ENCODE data around the gene FAM222B.

GRCh38 chr17:28738680-28739384, 103.8 kb downstream of the FAM222B start:
- TF ChIP-seq, protein P1, sequence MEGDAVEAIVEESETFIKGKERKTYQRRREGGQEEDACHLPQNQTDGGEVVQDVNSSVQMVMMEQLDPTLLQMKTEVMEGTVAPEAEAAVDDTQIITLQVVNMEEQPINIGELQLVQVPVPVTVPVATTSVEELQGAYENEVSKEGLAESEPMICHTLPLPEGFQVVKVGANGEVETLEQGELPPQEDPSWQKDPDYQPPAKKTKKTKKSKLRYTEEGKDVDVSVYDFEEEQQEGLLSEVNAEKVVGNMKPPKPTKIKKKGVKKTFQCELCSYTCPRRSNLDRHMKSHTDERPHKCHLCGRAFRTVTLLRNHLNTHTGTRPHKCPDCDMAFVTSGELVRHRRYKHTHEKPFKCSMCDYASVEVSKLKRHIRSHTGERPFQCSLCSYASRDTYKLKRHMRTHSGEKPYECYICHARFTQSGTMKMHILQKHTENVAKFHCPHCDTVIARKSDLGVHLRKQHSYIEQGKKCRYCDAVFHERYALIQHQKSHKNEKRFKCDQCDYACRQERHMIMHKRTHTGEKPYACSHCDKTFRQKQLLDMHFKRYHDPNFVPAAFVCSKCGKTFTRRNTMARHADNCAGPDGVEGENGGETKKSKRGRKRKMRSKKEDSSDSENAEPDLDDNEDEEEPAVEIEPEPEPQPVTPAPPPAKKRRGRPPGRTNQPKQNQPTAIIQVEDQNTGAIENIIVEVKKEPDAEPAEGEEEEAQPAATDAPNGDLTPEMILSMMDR (IDR thresholded peaks at IDR 0.05) = no peak
- TF ChIP-seq POLR2A (IDR thresholded peaks at IDR 0.05) = no peak
